Measurements from ENCODE around the gene HS3ST4. TPM values are rescaled to one million over a fixed set of nuclear protein-coding genes. Genes with fewer than 3 reads are reported as not detected.

The HS3ST4 gene
- total RNA-seq (2014; rRNA removed; shearing (Covaris generic)) (not detected in 2 replicates), polyA plus RNA-seq (2016; fragmentation: Nextera tagmentation; extraction: Ambion mirVana) (not detected in 2 replicates)

DNA sequence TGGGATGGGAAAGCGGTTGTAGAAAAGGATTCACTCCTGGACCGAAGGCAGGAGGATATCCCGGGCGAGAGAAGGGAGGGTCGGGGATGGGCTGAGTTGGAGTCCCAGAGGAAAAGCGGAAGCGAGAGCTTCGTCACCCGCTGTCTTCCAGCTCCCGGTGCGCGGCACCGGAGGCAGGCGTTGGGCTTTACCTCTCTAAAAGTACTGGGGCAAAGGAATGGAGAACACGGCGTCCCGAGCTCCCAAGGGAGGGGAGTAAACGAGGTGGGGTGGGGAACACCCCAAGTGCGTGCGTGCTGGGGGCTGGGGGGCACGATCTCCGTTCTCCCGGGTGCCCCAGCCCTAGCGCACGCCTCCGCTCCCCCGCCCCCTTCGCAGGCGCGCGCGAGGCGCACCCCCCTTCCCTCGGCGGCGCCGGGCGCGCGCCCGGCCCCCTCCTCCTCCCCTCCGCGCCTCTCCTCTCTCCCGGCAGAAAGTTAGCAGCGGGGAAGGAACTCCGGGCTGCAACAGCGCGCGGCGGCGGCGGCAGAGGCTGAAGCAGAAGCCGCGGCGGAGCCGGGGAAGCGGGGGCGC, at the start of gene HS3ST4:
HS3ST4 (plus strand) TSS at position 441 of the 573 bp plus-strand sequence.
- no peak within 1 kb of the TSS for H3K4me2 ChIP-seq (ENCODE audit: unreplicated experiment)
- H3K27ac ChIP-seq: no peak within 1 kb of the TSS
- TF ChIP-seq EZH2 (IDR thresholded peaks at IDR 0.05; ENCODE audit: insufficient read depth, poor library complexity, severe bottlenecking) (peak; percentile 86), EZH2phosphoT487 (IDR thresholded peaks at IDR 0.05; ENCODE audit: insufficient read depth, low read depth) (no peak)
- no peaks in the 10 kb centered on the region for H3K9me3 ChIP-seq (ENCODE audit: low read depth)
- peak; percentile 5 for DNase-seq
- no peak within 1 kb of the TSS for H3K4me3 ChIP-seq
- 3% methylated on average over 29 to 57 of the region's 58 CpGs for WGBS, 2 experiments (ENCODE audit: low coverage in 1 of 2, low lambda C conversion rate in 2 of 2, missing lambda C conversion rate in 2 of 2)
- no peaks in the 10 kb centered on the region for H4K20me1 ChIP-seq (ENCODE audit: insufficient read depth)
- H3K27me3 ChIP-seq (replicated peaks; ENCODE audit: insufficient read depth): peaks cover 61% of the 10 kb centered on the region
- no peak within 1 kb of the TSS for H3K9ac ChIP-seq
- no peaks in the 10 kb centered on the region for H3K9me2 ChIP-seq (ENCODE audit: insufficient read depth)
- H3K79me2 ChIP-seq (ENCODE audit: insufficient read depth): no peaks in the 10 kb centered on the region
- H2AFZ ChIP-seq: no peak within 1 kb of the TSS
- H3F3A ChIP-seq (ENCODE audit: insufficient read depth): no peaks in the 10 kb centered on the region
- in situ Hi-C loops (cut with MboI): no loop called here
- H3K4me1 ChIP-seq (ENCODE audit: insufficient read depth): no peaks in the 10 kb centered on the region
- no peaks in the 10 kb centered on the region for H3K36me3 ChIP-seq (ENCODE audit: low read depth)

DNA sequence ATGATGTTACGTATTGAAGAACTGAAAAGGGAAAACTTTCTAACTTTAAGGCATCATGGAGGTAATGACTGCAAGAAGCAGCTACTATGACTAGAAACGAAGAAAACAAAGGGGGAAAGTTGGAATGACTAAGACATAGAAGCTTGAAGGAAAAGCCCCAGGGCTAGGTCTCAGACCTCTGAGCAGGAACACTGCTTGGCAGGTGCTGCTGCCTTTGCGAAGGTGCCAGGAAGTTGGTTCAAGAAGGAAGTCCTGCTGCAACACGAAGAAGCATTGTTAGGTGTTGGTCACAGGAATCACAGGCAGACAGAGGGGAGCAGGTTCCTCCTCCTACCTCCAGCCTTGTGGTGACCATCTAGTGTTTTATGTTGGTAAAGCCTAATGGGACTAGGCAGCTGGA, 48.1 kb upstream of the HS3ST4 start:
- H3K79me2 ChIP-seq (ENCODE audit: insufficient read depth): no peaks in the 10 kb centered on the region

DNA sequence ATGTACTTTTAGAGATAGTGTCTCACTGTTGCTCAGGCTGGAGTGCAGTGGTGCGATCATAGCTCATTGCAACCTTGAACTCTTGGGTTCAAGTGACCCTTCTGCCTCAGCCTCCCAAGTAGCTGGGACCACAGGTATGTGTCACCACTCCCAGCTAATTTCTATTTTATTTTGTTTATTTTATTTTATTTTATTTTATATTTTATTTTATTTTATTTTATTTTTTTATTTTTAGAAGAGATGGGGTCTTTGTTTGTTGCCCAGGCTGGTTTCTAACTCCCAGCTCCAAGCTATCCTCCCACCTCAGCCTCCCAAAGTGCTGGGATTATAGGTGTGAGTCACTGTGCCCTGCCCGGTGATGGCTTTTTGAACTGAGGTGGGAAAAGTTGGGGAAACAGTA, 35.1 kb upstream of the HS3ST4 start:
- Histone ChIP-seq H3K9me3 (ENCODE audit: low read depth) (no peaks in the 10 kb centered on the region), H4K20me1 (ENCODE audit: insufficient read depth) (no peaks in the 10 kb centered on the region), H3K4me3 (no peak overlapping the region), H3K79me2 (ENCODE audit: insufficient read depth) (no peaks in the 10 kb centered on the region), H3K9ac (no peak overlapping the region), H3K36me3 (ENCODE audit: low read depth) (no peaks in the 10 kb centered on the region), H3K4me1 (ENCODE audit: insufficient read depth) (no peaks in the 10 kb centered on the region), H3K9me2 (ENCODE audit: insufficient read depth) (no peaks in the 10 kb centered on the region), H3K4me2 (ENCODE audit: unreplicated experiment) (no peak overlapping the region), H3K27ac (no peak overlapping the region), H3K27me3 (replicated peaks; ENCODE audit: insufficient read depth) (no peaks in the 10 kb centered on the region), H3F3A (ENCODE audit: insufficient read depth) (no peaks in the 10 kb centered on the region), H2AFZ (no peak overlapping the region)
- no peak for DNase-seq
- in situ Hi-C loops (cut with MboI): no loop called here
- no peak for TF ChIP-seq EZH2phosphoT487 (IDR thresholded peaks at IDR 0.05; ENCODE audit: insufficient read depth, low read depth)
- no peak for TF ChIP-seq EZH2 (IDR thresholded peaks at IDR 0.05; ENCODE audit: insufficient read depth, poor library complexity, severe bottlenecking)
- 47 to 50% methylated on average over 2 of the region's 2 CpGs for WGBS, 2 experiments (ENCODE audit: low coverage in 1 of 2, low lambda C conversion rate in 2 of 2, missing lambda C conversion rate in 2 of 2)

More for the DNA sequence above, 48.1 kb upstream of the HS3ST4 start:
- no peaks in the 10 kb centered on the region for H4K20me1 ChIP-seq (ENCODE audit: insufficient read depth)
- H3K4me2 ChIP-seq (ENCODE audit: unreplicated experiment): no peak overlapping the region
- H3K4me3 ChIP-seq: no peak overlapping the region
- no peak overlapping the region for H3K27ac ChIP-seq
- no peaks in the 10 kb centered on the region for H3K27me3 ChIP-seq (replicated peaks; ENCODE audit: insufficient read depth)
- H3K36me3 ChIP-seq (ENCODE audit: low read depth): no peaks in the 10 kb centered on the region
- no peak overlapping the region for H3K9ac ChIP-seq
- H2AFZ ChIP-seq: no peak overlapping the region
- no peaks in the 10 kb centered on the region for H3F3A ChIP-seq (ENCODE audit: insufficient read depth)
- in situ Hi-C loops (cut with MboI): no loop called here
- 18 to 23% methylated on average over 4 of the region's 4 CpGs for WGBS, 2 experiments (ENCODE audit: low coverage in 1 of 2, low lambda C conversion rate in 2 of 2, missing lambda C conversion rate in 2 of 2)
- no peaks in the 10 kb centered on the region for H3K9me2 ChIP-seq (ENCODE audit: insufficient read depth)
- H3K9me3 ChIP-seq (ENCODE audit: low read depth): no peaks in the 10 kb centered on the region
- H3K4me1 ChIP-seq (ENCODE audit: insufficient read depth): no peaks in the 10 kb centered on the region
- no peak for DNase-seq
- TF ChIP-seq EZH2 (IDR thresholded peaks at IDR 0.05; ENCODE audit: insufficient read depth, poor library complexity, severe bottlenecking) (no peak), EZH2phosphoT487 (IDR thresholded peaks at IDR 0.05; ENCODE audit: insufficient read depth, low read depth) (no peak)

DNA sequence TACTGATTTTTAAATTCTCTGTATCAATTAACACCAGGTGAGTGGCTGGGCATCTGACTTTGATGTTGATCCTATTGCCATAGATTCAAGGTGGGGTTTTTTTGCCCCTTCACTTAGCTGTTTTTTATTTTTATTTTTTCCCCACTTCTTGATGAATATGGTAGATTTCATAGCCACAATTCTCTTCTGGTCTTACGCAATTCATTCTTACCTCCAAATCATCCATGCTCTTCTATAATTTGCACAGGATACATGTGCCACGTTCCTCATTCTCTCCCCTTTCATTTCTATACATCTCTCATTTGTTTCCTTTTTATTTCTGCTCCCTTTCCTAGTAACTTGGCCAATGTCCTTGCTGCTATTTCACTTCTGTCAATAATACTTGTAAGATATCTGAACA, 14.9 kb upstream of the HS3ST4 start:
- in situ Hi-C loops (cut with MboI): no loop called here
- Histone ChIP-seq H3K9me2 (ENCODE audit: insufficient read depth) (no peaks in the 10 kb centered on the region), H3K9me3 (ENCODE audit: low read depth) (no peaks in the 10 kb centered on the region), H3K4me3 (no peak overlapping the region), H2AFZ (no peak overlapping the region), H3K4me2 (ENCODE audit: unreplicated experiment) (no peak overlapping the region), H3K27ac (no peak overlapping the region), H3K36me3 (ENCODE audit: low read depth) (no peaks in the 10 kb centered on the region), H3K9ac (no peak overlapping the region), H3F3A (ENCODE audit: insufficient read depth) (no peaks in the 10 kb centered on the region), H3K27me3 (replicated peaks; ENCODE audit: insufficient read depth) (no peaks in the 10 kb centered on the region), H3K4me1 (ENCODE audit: insufficient read depth) (no peaks in the 10 kb centered on the region), H4K20me1 (ENCODE audit: insufficient read depth) (no peaks in the 10 kb centered on the region), H3K79me2 (ENCODE audit: insufficient read depth) (no peaks in the 10 kb centered on the region)
- DNase-seq: no peak
- WGBS, 2 experiments (ENCODE audit: low coverage in 1 of 2, low lambda C conversion rate in 2 of 2, missing lambda C conversion rate in 2 of 2): 32 to 37% methylated on average over 2 of the region's 2 CpGs
- no peak for TF ChIP-seq EZH2 (IDR thresholded peaks at IDR 0.05; ENCODE audit: insufficient read depth, poor library complexity, severe bottlenecking)
- TF ChIP-seq EZH2phosphoT487 (IDR thresholded peaks at IDR 0.05; ENCODE audit: insufficient read depth, low read depth): no peak
